HG03521 (cell line): ENCODE data around the gene DHX32.
"Not testable (repeated sequence)": the region's sequence is repeated elsewhere in the genome, so short reads cannot be mapped to it uniquely, and the experiment has no call there.

Source experiments
- ATAC-seq: cut with Tn5 transposase; IDR thresholded peaks from one replicate; pipeline ENCODE4 v1.9.1; 2021; ENCODE audit warnings: mild to moderate bottlenecking, moderate library complexity; ENCODE audit not compliant: unreplicated experiment

Gene DHX32

GRCh38 chr10:125881192-125881591, at the start of gene DHX32:
Gene DHX32 (minus strand): TSS chr10:125881292. CDS start chr10:125880824, 468 bp downstream.
- ATAC-seq: no peak

- ATAC-seq: no peak
Observed at GRCh38 chr10:125929618-125930017, 48.5 kb upstream of the DHX32 start.

GRCh38 chr10:125928928-125929585, 48.0 kb upstream of the DHX32 start:
- ATAC-seq: no peak

- not testable (repeated sequence) for ATAC-seq
Observed at GRCh38 chr10:125927265-125927664, 46.2 kb upstream of the DHX32 start.

GRCh38 chr10:125926247-125926646, 45.2 kb upstream of the DHX32 start:
- no peak for ATAC-seq

GRCh38 chr10:125925262-125925834, 44.3 kb upstream of the DHX32 start:
- ATAC-seq: no peak

GRCh38 chr10:125921643-125922306, 40.7 kb upstream of the DHX32 start:
- ATAC-seq: not testable (repeated sequence)

- not testable (repeated sequence) for ATAC-seq
Observed at GRCh38 chr10:125917704-125918361, 36.7 kb upstream of the DHX32 start.

- no peak for ATAC-seq
Observed at GRCh38 chr10:125916977-125917376, 35.9 kb upstream of the DHX32 start.

GRCh38 chr10:125913277-125913676, 32.2 kb upstream of the DHX32 start:
- ATAC-seq: not testable (repeated sequence)

GRCh38 chr10:125911990-125912389, 30.9 kb upstream of the DHX32 start:
- no peak for ATAC-seq

- ATAC-seq: no peak
Observed at GRCh38 chr10:125911145-125911544, 30.1 kb upstream of the DHX32 start.

- not testable (repeated sequence) for ATAC-seq
Observed at GRCh38 chr10:125909491-125909890, 28.4 kb upstream of the DHX32 start.

- ATAC-seq: not testable (repeated sequence)
Observed at GRCh38 chr10:125908813-125909212, 27.7 kb upstream of the DHX32 start.

GRCh38 chr10:125907598-125907997, 26.5 kb upstream of the DHX32 start:
- not testable (repeated sequence) for ATAC-seq

GRCh38 chr10:125905069-125905994, 24.2 kb upstream of the DHX32 start:
- ATAC-seq: not testable (repeated sequence)

GRCh38 chr10:125903135-125903640, 22.1 kb upstream of the DHX32 start:
- not testable (repeated sequence) for ATAC-seq

- ATAC-seq: not testable (repeated sequence)
Observed at GRCh38 chr10:125900963-125901362, 19.9 kb upstream of the DHX32 start.

GRCh38 chr10:125897317-125897716, 16.2 kb upstream of the DHX32 start:
- ATAC-seq: not testable (repeated sequence)
